ENCODE data around the gene E2F6. TPM values are rescaled to one million over a fixed set of nuclear protein-coding genes. Genes with fewer than 3 reads are reported as not detected.

E2F6 gene, protein sequence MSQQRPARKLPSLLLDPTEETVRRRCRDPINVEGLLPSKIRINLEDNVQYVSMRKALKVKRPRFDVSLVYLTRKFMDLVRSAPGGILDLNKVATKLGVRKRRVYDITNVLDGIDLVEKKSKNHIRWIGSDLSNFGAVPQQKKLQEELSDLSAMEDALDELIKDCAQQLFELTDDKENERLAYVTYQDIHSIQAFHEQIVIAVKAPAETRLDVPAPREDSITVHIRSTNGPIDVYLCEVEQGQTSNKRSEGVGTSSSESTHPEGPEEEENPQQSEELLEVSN
- 12.7 TPM for total RNA-seq
- 7.8 TPM for polyA plus RNA-seq (ENCODE audit: insufficient read depth, low read depth, low replicate concordance)
- long read RNA-seq, donor 1, transcript E2F6-202 (7 exons, 3,218 nt) = major isoform, 6 of 9 reads
- long read RNA-seq, donor 1, partial matches to known transcripts = 0 of 9 reads
- long read RNA-seq, donor 1, other reads (novel, unspliced or antisense) = 0 of 9 reads
- long read RNA-seq, donor 2, partial matches to known transcripts = 0 of 4 reads
- long read RNA-seq, donor 2, other reads (novel, unspliced or antisense) = 0 of 4 reads
- long read RNA-seq, donor 3, transcript E2F6-202 (7 exons, 3,218 nt) = major isoform, 8 of 13 reads
- long read RNA-seq, donor 3, partial matches to known transcripts = 0 of 13 reads
- long read RNA-seq, donor 3, other reads (novel, unspliced or antisense) = 0 of 13 reads
- long read RNA-seq, donor 4, partial matches to known transcripts = 0 of 2 reads
- long read RNA-seq, donor 4, other reads (novel, unspliced or antisense) = 0 of 2 reads
- long read RNA-seq, donor 5 = 0 reads
- long read RNA-seq, donor 6, partial matches to known transcripts = 0 of 1 reads
- long read RNA-seq, donor 6, other reads (novel, unspliced or antisense) = 0 of 1 reads
- long read RNA-seq, donor 7, transcript E2F6-202 (7 exons, 3,218 nt) = major isoform, 9 of 18 reads
- long read RNA-seq, donor 7, partial matches to known transcripts = 0 of 18 reads
- long read RNA-seq, donor 7, other reads (novel, unspliced or antisense) = 5 of 18 reads
- long read RNA-seq, donor 8, transcript E2F6-202 (7 exons, 3,218 nt) = major isoform, 5 of 8 reads
- long read RNA-seq, donor 8, partial matches to known transcripts = 0 of 8 reads
- long read RNA-seq, donor 8, other reads (novel, unspliced or antisense) = 0 of 8 reads
- long read RNA-seq, donor 9, partial matches to known transcripts = 0 of 1 reads
- long read RNA-seq, donor 9, other reads (novel, unspliced or antisense) = 0 of 1 reads
- long read RNA-seq, donor 10, partial matches to known transcripts = 0 of 6 reads
- long read RNA-seq, donor 10, other reads (novel, unspliced or antisense) = 0 of 6 reads

DNA sequence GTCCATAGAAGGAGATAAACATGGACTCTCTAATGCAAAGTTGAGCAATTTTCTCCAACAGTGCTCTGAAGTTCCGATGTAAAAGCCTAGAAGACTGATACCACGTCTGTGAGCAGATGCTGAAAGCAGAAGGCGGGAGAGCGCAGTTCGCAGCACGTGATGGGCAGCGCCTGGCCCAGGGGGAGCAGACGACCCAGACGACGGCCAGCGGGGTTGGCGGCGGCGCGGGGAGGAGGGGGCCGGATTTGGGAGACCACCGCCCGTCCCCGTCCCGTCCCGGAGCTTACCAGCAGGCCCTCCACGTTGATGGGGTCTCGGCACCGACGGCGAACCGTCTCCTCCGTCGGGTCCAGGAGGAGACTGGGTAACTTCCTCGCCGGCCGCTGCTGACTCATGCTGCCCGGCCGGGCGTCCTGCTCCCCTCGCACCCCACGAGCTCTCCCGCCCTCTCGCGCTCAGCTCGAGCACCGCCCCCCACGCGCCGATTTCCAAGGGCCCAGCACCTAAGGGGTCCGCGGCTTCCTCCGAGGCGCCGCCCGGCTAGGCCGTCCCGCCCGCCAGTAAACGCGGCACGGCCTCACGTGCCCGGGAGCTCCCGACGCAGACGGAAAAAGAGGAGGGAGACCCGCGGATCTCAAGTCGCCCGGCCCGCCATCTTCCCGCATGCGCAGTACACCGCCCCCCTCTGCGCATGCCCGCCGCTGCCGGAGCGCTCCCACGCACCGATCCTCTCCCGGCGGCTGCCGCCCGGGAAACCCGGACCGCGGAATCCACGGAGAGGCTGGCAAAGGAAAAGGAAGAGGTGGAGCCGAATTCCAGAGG is at the start of gene E2F6:
Gene E2F6 (minus strand): TSS at position 677 of the 822 bp plus-strand sequence. CDS start 282 bp downstream, at position 395.
- Histone ChIP-seq H3K27ac (ENCODE audit: low read depth in 2 of 2, low read length in 2 of 2) (peak within 1 kb of the TSS; percentile 87 to 89), H3K4me3 (ENCODE audit: low read length in 3 of 3) (peak within 1 kb of the TSS; percentile 74 to 92 (median 88)), H3K9ac (ENCODE audit: low read length in 3 of 3) (peak within 1 kb of the TSS; percentile 45 to 71 (median 66)), H3K4me1 (ENCODE audit: control insufficient read depth in 2 of 3, insufficient read depth in 2 of 3, low read depth in 1 of 3, low read length in 3 of 3) (peaks cover 0 to 10% (median 6%) of the 10 kb centered on the region in 3 donors), H3K9me3 (ENCODE audit: control insufficient read depth in 2 of 3, insufficient read depth in 1 of 3, low read length in 3 of 3) (no peaks in the 10 kb centered on the region), H3K36me3 (ENCODE audit: control insufficient read depth in 2 of 3, insufficient read depth in 3 of 3, low read length in 3 of 3) (peaks cover 0 to 8% (median 0%) of the 10 kb centered on the region in 3 donors), H3K27me3 (ENCODE audit: control insufficient read depth, insufficient read depth, low read length) (no peaks in the 10 kb centered on the region)
- DNase-seq (peak; percentile 96 to 98 (median 97)), FAIRE-seq (no peak)
- intact Hi-C loops (cut with DNase I) = no loop called here
- TF ChIP-seq, protein P1, sequence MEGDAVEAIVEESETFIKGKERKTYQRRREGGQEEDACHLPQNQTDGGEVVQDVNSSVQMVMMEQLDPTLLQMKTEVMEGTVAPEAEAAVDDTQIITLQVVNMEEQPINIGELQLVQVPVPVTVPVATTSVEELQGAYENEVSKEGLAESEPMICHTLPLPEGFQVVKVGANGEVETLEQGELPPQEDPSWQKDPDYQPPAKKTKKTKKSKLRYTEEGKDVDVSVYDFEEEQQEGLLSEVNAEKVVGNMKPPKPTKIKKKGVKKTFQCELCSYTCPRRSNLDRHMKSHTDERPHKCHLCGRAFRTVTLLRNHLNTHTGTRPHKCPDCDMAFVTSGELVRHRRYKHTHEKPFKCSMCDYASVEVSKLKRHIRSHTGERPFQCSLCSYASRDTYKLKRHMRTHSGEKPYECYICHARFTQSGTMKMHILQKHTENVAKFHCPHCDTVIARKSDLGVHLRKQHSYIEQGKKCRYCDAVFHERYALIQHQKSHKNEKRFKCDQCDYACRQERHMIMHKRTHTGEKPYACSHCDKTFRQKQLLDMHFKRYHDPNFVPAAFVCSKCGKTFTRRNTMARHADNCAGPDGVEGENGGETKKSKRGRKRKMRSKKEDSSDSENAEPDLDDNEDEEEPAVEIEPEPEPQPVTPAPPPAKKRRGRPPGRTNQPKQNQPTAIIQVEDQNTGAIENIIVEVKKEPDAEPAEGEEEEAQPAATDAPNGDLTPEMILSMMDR (IDR thresholded peaks at IDR 0.05; ENCODE audit: borderline replicate concordance, extremely low read depth, insufficient read depth) = no peak

DNA sequence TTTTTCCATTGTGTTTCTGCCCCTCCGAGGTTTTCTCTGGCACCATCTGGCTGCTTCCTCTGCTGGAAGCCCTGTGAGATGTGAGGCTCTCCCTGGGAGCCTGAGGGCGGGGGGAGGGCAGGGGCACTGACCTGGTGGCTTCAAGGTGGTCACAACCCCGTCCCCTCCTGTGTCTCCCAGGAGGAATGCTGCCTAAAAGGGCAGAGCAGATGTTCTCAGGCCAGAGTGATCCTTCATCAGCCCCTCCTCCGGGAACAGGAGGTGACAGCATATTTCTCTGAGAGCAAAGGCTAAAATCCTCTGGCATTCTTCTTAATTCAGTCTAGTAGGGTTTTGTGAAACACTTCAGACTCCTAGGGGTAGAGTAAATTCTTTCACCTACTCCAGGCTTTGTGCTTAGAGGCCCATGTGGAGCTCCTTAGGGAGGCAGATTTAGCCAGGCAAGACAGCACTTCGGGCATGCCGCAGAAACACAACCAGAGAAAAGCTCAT is 49.6 kb upstream of the E2F6 start:
- TF ChIP-seq, protein P1 (IDR thresholded peaks at IDR 0.05; ENCODE audit: borderline replicate concordance, extremely low read depth, insufficient read depth) = no peak
- no peaks in the 10 kb centered on the region for H3K36me3 ChIP-seq (ENCODE audit: control insufficient read depth in 2 of 3, insufficient read depth in 3 of 3, low read length in 3 of 3)
- no peak for DNase-seq
- H3K4me3 ChIP-seq (ENCODE audit: low read length in 3 of 3) = no peak overlapping the region
- no peaks in the 10 kb centered on the region for H3K4me1 ChIP-seq (ENCODE audit: control insufficient read depth in 2 of 3, insufficient read depth in 2 of 3, low read depth in 1 of 3, low read length in 3 of 3)
- no peak overlapping the region for H3K27ac ChIP-seq (ENCODE audit: low read depth in 2 of 2, low read length in 2 of 2)
- H3K9ac ChIP-seq (ENCODE audit: low read length in 3 of 3) = no peak overlapping the region
- no peak for FAIRE-seq
- intact Hi-C loops (cut with DNase I) = no loop called here
- H3K27me3 ChIP-seq (ENCODE audit: control insufficient read depth, insufficient read depth, low read length) = no peaks in the 10 kb centered on the region
- H3K9me3 ChIP-seq (ENCODE audit: control insufficient read depth in 2 of 3, insufficient read depth in 1 of 3, low read length in 3 of 3) = no peaks in the 10 kb centered on the region

DNA sequence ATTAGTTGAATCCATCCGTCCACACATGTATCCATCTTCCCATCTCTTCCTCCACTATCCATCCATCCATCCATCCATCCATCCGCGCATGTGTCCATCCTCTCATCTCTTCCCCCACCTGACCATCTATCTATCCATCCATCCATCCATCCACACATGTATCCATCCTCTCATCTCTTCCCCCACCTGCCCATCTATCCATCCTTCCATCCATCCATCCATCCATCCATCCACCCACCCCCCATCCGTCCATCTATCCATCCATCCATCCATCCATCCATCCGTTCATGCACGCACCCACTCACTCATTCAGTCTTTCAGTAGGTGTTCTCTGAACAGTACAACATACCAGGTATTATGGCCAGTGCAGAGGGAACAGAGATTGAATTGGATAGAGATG is 48.9 kb upstream of the E2F6 start:
- H3K4me3 ChIP-seq (ENCODE audit: low read length in 3 of 3) = no peak overlapping the region
- H3K27me3 ChIP-seq (ENCODE audit: control insufficient read depth, insufficient read depth, low read length) = no peaks in the 10 kb centered on the region
- H3K9me3 ChIP-seq (ENCODE audit: control insufficient read depth in 2 of 3, insufficient read depth in 1 of 3, low read length in 3 of 3) = no peaks in the 10 kb centered on the region
- no peaks in the 10 kb centered on the region for H3K36me3 ChIP-seq (ENCODE audit: control insufficient read depth in 2 of 3, insufficient read depth in 3 of 3, low read length in 3 of 3)
- intact Hi-C loops (cut with DNase I) = no loop called here
- FAIRE-seq (no peak), DNase-seq (no peak)
- H3K4me1 ChIP-seq (ENCODE audit: control insufficient read depth in 2 of 3, insufficient read depth in 2 of 3, low read depth in 1 of 3, low read length in 3 of 3) = no peaks in the 10 kb centered on the region
- no peak overlapping the region for H3K27ac ChIP-seq (ENCODE audit: low read depth in 2 of 2, low read length in 2 of 2)
- TF ChIP-seq, protein P1 (IDR thresholded peaks at IDR 0.05; ENCODE audit: borderline replicate concordance, extremely low read depth, insufficient read depth) = no peak
- H3K9ac ChIP-seq (ENCODE audit: low read length in 3 of 3) = no peak overlapping the region
